T-helper 22 cell (primary cell): ENCODE measurements around the gene PSMC3IP.
A peak's percentile ranks its signal among the peaks of the same experiment; 100 is the strongest.
"Not testable (repeated sequence)": the region's sequence is repeated elsewhere in the genome, so short reads cannot be mapped to it uniquely, and the experiment has no call there.

Source experiments
- DNase-seq: peaks from one replicate; pipeline ENCODE4 v3.0.0-alpha.2; 2020; ENCODE audit warnings: low read depth

PSMC3IP gene

GRCh38 chr17:42561897-42562387 lies 15.6 kb downstream of the PSMC3IP start, which contains the start of gene COASY:
Gene COASY (plus strand): TSS chr17:42562148. CDS start chr17:42562623, 475 bp downstream.
- peak; percentile 83 for DNase-seq

- no peak for DNase-seq
Observed at GRCh38 chr17:42560246-42560645, 17.3 kb downstream of the PSMC3IP start.

GRCh38 chr17:42559075-42559474 lies 18.5 kb downstream of the PSMC3IP start:
- no peak for DNase-seq

- not testable (repeated sequence) for DNase-seq
Observed at GRCh38 chr17:42555961-42556617, 21.4 kb downstream of the PSMC3IP start.

GRCh38 chr17:42555122-42555622 lies 22.4 kb downstream of the PSMC3IP start:
- no peak for DNase-seq

GRCh38 chr17:42554250-42555121 lies 23.0 kb downstream of the PSMC3IP start:
- peak; percentile 62 for DNase-seq

- DNase-seq, result no peak
Observed at GRCh38 chr17:42553866-42554249, 23.7 kb downstream of the PSMC3IP start.

- no peak for DNase-seq
Observed at GRCh38 chr17:42553161-42553818, 24.2 kb downstream of the PSMC3IP start.

GRCh38 chr17:42552736-42553135 lies 24.8 kb downstream of the PSMC3IP start, which contains the start of gene HSD17B1:
Gene HSD17B1 (plus strand): TSS chr17:42552923. CDS start chr17:42552934, 11 bp downstream.
- DNase-seq, result not testable (repeated sequence)

- DNase-seq, result no peak
Observed at GRCh38 chr17:42548993-42549755, 28.4 kb downstream of the PSMC3IP start.

GRCh38 chr17:42548070-42548837 lies 29.3 kb downstream of the PSMC3IP start:
- peak; percentile 57 for DNase-seq

- no peak for DNase-seq
Observed at GRCh38 chr17:42547698-42548069, 29.8 kb downstream of the PSMC3IP start.

- no peak for DNase-seq
Observed at GRCh38 chr17:42547001-42547461, 30.5 kb downstream of the PSMC3IP start.

GRCh38 chr17:42545755-42546505 lies 31.6 kb downstream of the PSMC3IP start:
- not testable (repeated sequence) for DNase-seq

GRCh38 chr17:42544874-42545283 lies 32.6 kb downstream of the PSMC3IP start:
- DNase-seq, result no peak

- DNase-seq, result no peak
Observed at GRCh38 chr17:42543190-42544079, 34.1 kb downstream of the PSMC3IP start.

GRCh38 chr17:42541041-42541833 lies 36.3 kb downstream of the PSMC3IP start:
- DNase-seq, result no peak

- DNase-seq, result not testable (repeated sequence)
Observed at GRCh38 chr17:42540558-42540957, 37.0 kb downstream of the PSMC3IP start.
